ENCODE results near the gene CAMTA1. TPM values are rescaled to one million over a fixed set of nuclear protein-coding genes. Genes with fewer than 3 reads are reported as not detected.

CAMTA1 gene
- polyA plus RNA-seq, 1 of the 3 experiments (the other 2 are of a cell fraction): 63.1 TPM

- Histone ChIP-seq H3K27me3 (ENCODE audit: insufficient read depth) (no peaks in the 10 kb centered on the region), H4K20me1 (ENCODE audit: insufficient read depth) (no peaks in the 10 kb centered on the region), H3K79me2 (ENCODE audit: insufficient read depth) (no peaks in the 10 kb centered on the region), H3K4me2 (no peak overlapping the region), H3K9me3 (no peaks in the 10 kb centered on the region), H3K4me3 (ENCODE audit: low read depth in 2 of 2, low read length in 1 of 2) (no peak overlapping the region), H3K9ac (no peak overlapping the region), H3K36me3 (replicated peaks in 1 of 2; ENCODE audit: control insufficient read depth in 1 of 2, insufficient read depth in 2 of 2, low read length in 1 of 2) (no peaks in the 10 kb centered on the region), H3F3A (replicated peaks; ENCODE audit: insufficient read depth) (no peaks in the 10 kb centered on the region), H3K4me1 (ENCODE audit: control insufficient read depth in 1 of 2, insufficient read depth in 2 of 2, low read depth in 1 of 2, low read length in 1 of 2) (peaks cover 0 to 19% of the 10 kb centered on the region in 2 experiments; a peak in 1 of 4 replicates), H2AFZ (ENCODE audit: low read depth) (no peak overlapping the region), H3K9me2 (no peaks in the 10 kb centered on the region), H3K27ac (ENCODE audit: low read depth in 2 of 2, low read length in 1 of 2) (no peak overlapping the region)
- TF ChIP-seq CHD2 (IDR thresholded peaks at IDR 0.05; ENCODE audit: low read length, partially characterized antibody) (no peak), POLR2AphosphoS5 (IDR thresholded peaks at IDR 0.05; ENCODE audit: low read depth, low read length) (no peak), IRF3 (IDR thresholded peaks at IDR 0.05; ENCODE audit: low read depth, low read length) (no peak), RCOR1 (IDR thresholded peaks at IDR 0.05; ENCODE audit: low read length) (no peak)
- DNase-seq: no peak
- ChIA-PET CTCF (no interaction called here), POLR2A (no interaction called here)
- 97% methylated on average over 2 of the region's 2 CpGs for WGBS (ENCODE audit: low lambda C conversion rate)
Measured at GRCh38 chr1:7355646-7356045, 570.4 kb downstream of the CAMTA1 start.

GRCh38 chr1:7356079-7356478, 570.8 kb downstream of the CAMTA1 start:
- Histone ChIP-seq H2AFZ (ENCODE audit: low read depth) (no peak overlapping the region), H4K20me1 (ENCODE audit: insufficient read depth) (no peaks in the 10 kb centered on the region), H3F3A (replicated peaks; ENCODE audit: insufficient read depth) (no peaks in the 10 kb centered on the region), H3K27me3 (ENCODE audit: insufficient read depth) (no peaks in the 10 kb centered on the region), H3K4me2 (no peak overlapping the region), H3K4me3 (ENCODE audit: low read depth in 2 of 2, low read length in 1 of 2) (no peak overlapping the region), H3K4me1 (ENCODE audit: control insufficient read depth in 1 of 2, insufficient read depth in 2 of 2, low read depth in 1 of 2, low read length in 1 of 2) (peaks cover 0 to 15% of the 10 kb centered on the region in 2 experiments; a peak in 1 of 4 replicates), H3K9me3 (no peaks in the 10 kb centered on the region), H3K27ac (ENCODE audit: low read depth in 2 of 2, low read length in 1 of 2) (no peak overlapping the region), H3K79me2 (ENCODE audit: insufficient read depth) (no peaks in the 10 kb centered on the region), H3K9me2 (no peaks in the 10 kb centered on the region), H3K36me3 (replicated peaks in 1 of 2; ENCODE audit: control insufficient read depth in 1 of 2, insufficient read depth in 2 of 2, low read length in 1 of 2) (no peaks in the 10 kb centered on the region), H3K9ac (no peak overlapping the region)
- WGBS (ENCODE audit: low lambda C conversion rate): 79% methylated on average over 3 of the region's 5 CpGs
- ChIA-PET POLR2A (no interaction called here), CTCF (no interaction called here)
- TF ChIP-seq IRF3 (IDR thresholded peaks at IDR 0.05; ENCODE audit: low read depth, low read length): no peak
- TF ChIP-seq SIN3A (IDR thresholded peaks at IDR 0.05; ENCODE audit: borderline replicate concordance, low read depth, low read length): no peak
- TF ChIP-seq NRF1 (IDR thresholded peaks at IDR 0.05; ENCODE audit: low read depth, low read length): no peak
- no peak for TF ChIP-seq TEAD4 (IDR thresholded peaks at IDR 0.05; ENCODE audit: borderline replicate concordance, insufficient read depth)
- no peak for TF ChIP-seq FOXM1 (IDR thresholded peaks at IDR 0.05; ENCODE audit: low read depth)
- no peak for TF ChIP-seq NFIC (IDR thresholded peaks at IDR 0.05; ENCODE audit: borderline replicate concordance)
- no peak for TF ChIP-seq RFX5 (IDR thresholded peaks at IDR 0.05; ENCODE audit: low read length)
- no peak for TF ChIP-seq PBX3 (IDR thresholded peaks at IDR 0.05)
- DNase-seq: no peak
